Measurements from ENCODE around the gene DRD1. TPM values are rescaled to one million over a fixed set of nuclear protein-coding genes. Genes with fewer than 3 reads are reported as not detected.

DRD1 gene
- total RNA-seq, 4 donors from 2014 or later, result 0.13 TPM; not detected in 3

DNA sequence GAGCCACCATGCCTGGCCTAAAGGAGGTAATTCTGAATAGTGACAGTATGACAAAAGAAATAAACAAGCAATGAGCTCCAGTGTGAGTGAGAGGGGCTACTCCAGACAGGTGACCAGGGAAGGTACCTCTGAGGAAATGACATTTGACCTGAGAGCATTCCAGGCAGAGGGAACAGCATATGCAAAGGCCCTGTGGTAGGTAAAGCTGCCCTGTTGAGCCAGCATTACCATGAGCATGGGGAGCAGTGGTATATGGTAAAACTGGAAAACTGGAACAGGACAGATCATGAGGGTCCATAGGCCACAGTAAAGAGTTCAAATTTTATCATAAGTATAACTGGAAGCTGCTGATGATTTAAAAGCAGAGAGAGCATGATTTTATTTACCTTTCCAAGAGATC lies 28.4 kb upstream of the DRD1 start:
- Histone ChIP-seq H3K4me3 (no peak overlapping the region), H3K36me3 (no peaks in the 10 kb centered on the region), H3K9me3 (no peaks in the 10 kb centered on the region), H3K27me3 (no peaks in the 10 kb centered on the region), H3K4me1 (no peaks in the 10 kb centered on the region), H3K27ac (no peak overlapping the region)
- TF ChIP-seq POLR2A (IDR thresholded peaks at IDR 0.05), result no peak
- TF ChIP-seq, protein P1, sequence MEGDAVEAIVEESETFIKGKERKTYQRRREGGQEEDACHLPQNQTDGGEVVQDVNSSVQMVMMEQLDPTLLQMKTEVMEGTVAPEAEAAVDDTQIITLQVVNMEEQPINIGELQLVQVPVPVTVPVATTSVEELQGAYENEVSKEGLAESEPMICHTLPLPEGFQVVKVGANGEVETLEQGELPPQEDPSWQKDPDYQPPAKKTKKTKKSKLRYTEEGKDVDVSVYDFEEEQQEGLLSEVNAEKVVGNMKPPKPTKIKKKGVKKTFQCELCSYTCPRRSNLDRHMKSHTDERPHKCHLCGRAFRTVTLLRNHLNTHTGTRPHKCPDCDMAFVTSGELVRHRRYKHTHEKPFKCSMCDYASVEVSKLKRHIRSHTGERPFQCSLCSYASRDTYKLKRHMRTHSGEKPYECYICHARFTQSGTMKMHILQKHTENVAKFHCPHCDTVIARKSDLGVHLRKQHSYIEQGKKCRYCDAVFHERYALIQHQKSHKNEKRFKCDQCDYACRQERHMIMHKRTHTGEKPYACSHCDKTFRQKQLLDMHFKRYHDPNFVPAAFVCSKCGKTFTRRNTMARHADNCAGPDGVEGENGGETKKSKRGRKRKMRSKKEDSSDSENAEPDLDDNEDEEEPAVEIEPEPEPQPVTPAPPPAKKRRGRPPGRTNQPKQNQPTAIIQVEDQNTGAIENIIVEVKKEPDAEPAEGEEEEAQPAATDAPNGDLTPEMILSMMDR (IDR thresholded peaks at IDR 0.05), result no peak
- no peak for DNase-seq

DNA sequence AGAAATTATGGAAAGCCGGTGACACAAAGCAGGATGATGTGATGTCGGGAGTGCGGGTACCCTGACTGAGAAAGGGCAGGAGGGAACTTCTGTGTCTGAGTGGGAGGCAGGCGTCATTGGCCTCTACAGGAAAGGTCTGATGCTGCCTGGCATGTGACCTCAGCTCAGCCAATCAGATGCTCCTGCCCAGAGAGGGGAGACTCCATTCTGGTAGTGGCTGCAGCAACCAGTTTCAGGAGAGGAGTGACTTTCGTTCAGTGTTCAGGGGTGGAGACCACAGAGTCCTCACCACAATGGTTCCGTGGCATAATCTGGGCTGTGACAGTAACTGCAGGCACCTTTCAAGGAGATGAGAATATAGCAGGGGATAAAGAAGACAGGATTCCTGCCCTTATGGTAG lies 27.6 kb upstream of the DRD1 start:
- Histone ChIP-seq H3K27me3 (no peaks in the 10 kb centered on the region), H3K4me1 (no peaks in the 10 kb centered on the region), H3K36me3 (no peaks in the 10 kb centered on the region), H3K27ac (no peak overlapping the region), H3K9me3 (no peaks in the 10 kb centered on the region), H3K4me3 (no peak overlapping the region)
- DNase-seq, result no peak
- TF ChIP-seq POLR2A (IDR thresholded peaks at IDR 0.05), result no peak
- TF ChIP-seq, protein P1 (IDR thresholded peaks at IDR 0.05), result no peak

DNA sequence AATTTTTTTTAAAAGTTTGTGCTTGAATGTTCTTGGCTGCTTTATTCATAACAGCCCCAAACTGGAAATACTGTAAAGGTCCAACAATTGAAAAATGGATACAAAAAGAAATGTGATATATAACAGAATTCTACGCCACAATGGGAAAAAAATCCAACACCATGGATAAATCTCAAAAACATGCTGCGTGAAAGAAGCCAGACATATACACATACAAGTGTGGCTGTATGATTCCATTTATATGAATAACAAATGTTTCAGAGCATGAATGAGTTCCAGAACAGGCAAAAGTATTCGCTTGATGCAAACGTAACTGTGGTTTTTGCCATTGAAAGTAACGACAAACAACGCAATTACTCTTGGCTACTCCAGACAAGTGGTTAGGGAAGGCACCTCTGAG lies 27.2 kb upstream of the DRD1 start:
- no peaks in the 10 kb centered on the region for H3K36me3 ChIP-seq
- no peaks in the 10 kb centered on the region for H3K27me3 ChIP-seq
- no peak for DNase-seq
- H3K4me3 ChIP-seq, result no peak overlapping the region
- no peak overlapping the region for H3K27ac ChIP-seq
- H3K4me1 ChIP-seq, result no peaks in the 10 kb centered on the region
- no peaks in the 10 kb centered on the region for H3K9me3 ChIP-seq
- no peak for TF ChIP-seq POLR2A (IDR thresholded peaks at IDR 0.05)
- TF ChIP-seq, protein P1 (IDR thresholded peaks at IDR 0.05), result no peak

DNA sequence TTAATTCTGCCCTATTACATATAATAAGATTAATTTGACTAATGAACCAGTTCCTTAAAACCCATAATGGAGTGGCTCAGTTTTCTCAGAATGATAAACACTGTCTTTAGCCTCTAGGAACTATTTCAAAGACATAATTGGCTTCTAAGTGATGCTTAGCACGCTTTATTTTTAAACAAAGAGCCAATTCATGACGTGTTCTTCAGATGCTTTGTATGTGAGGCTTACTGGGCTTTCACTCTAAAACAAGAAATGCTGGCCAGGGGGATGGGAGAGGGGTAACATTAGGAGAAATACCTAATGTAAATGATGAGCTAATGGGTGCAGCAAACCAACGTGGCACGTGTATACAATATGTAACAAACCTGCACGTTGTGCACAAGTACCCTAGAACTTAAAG lies 26.8 kb upstream of the DRD1 start:
- TF ChIP-seq POLR2A (IDR thresholded peaks at IDR 0.05), result no peak
- TF ChIP-seq, protein P1 (IDR thresholded peaks at IDR 0.05), result no peak
- Histone ChIP-seq H3K27me3 (no peaks in the 10 kb centered on the region), H3K9me3 (no peaks in the 10 kb centered on the region), H3K36me3 (no peaks in the 10 kb centered on the region), H3K27ac (no peak overlapping the region), H3K4me1 (no peaks in the 10 kb centered on the region), H3K4me3 (no peak overlapping the region)
- DNase-seq, result no peak

DNA sequence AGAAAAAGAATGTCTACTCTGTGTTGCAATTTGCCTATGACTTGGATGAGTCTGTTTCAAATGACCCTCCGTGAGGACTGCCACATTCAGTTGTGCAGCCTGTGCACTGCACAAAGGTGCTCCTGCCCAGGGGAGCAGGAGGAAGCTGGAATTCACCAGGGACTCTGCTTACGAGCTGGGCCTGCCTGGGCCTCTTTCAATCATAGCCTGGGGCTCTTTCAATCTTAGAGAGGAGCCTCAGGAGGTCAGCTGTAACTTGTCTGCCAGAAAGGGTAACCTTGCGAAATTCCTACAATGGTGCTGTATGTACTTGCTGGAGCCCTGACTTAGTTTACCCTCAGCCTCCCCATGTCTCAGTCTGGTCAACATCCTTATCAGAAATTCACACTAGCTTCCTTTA lies 25.9 kb upstream of the DRD1 start:
- Histone ChIP-seq H3K27me3 (no peaks in the 10 kb centered on the region), H3K4me1 (no peaks in the 10 kb centered on the region), H3K4me3 (no peak overlapping the region), H3K27ac (no peak overlapping the region), H3K9me3 (no peaks in the 10 kb centered on the region), H3K36me3 (no peaks in the 10 kb centered on the region)
- DNase-seq, result no peak
- TF ChIP-seq POLR2A (IDR thresholded peaks at IDR 0.05), result no peak
- TF ChIP-seq, protein P1 (IDR thresholded peaks at IDR 0.05), result no peak

DNA sequence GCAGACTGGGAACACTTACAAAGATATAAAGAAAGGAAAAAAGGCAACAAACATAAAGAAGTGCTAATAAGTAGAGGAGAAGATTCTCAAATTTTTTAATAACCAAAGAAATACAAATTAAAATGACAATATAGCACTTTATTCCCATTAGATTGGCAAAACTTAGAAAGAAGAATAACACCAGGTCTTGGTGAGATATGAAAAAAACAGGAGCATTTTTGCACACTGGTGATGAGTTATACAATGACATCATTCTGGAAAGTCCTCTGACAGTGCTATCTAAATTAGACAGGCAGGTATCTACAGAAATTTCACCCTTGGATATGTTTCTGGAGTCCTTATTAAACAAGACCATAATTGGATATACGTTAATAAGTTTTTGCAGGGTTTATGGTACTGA lies 24.9 kb upstream of the DRD1 start:
- Histone ChIP-seq H3K36me3 (no peaks in the 10 kb centered on the region), H3K27me3 (no peaks in the 10 kb centered on the region), H3K4me3 (no peak overlapping the region), H3K4me1 (no peaks in the 10 kb centered on the region), H3K27ac (no peak overlapping the region), H3K9me3 (no peaks in the 10 kb centered on the region)
- TF ChIP-seq POLR2A (IDR thresholded peaks at IDR 0.05), result no peak
- TF ChIP-seq, protein P1 (IDR thresholded peaks at IDR 0.05), result no peak
- no peak for DNase-seq

Data from Peyer's patch (tissue), 4 donors.